NCI-H1436 treated with DMSO at 0.1 percent for 48 hours (cell line): ENCODE data around the gene ASTN2.
"Not testable (repeated sequence)": the region's sequence is repeated elsewhere in the genome, so short reads cannot be mapped to it uniquely, and the experiment has no call there.

ENCODE experiments used
- DNase-seq: peaks from one replicate; lab custom pipeline; 2025; lab: John Stamatoyannopoulos, UW

The ASTN2 gene

DNA sequence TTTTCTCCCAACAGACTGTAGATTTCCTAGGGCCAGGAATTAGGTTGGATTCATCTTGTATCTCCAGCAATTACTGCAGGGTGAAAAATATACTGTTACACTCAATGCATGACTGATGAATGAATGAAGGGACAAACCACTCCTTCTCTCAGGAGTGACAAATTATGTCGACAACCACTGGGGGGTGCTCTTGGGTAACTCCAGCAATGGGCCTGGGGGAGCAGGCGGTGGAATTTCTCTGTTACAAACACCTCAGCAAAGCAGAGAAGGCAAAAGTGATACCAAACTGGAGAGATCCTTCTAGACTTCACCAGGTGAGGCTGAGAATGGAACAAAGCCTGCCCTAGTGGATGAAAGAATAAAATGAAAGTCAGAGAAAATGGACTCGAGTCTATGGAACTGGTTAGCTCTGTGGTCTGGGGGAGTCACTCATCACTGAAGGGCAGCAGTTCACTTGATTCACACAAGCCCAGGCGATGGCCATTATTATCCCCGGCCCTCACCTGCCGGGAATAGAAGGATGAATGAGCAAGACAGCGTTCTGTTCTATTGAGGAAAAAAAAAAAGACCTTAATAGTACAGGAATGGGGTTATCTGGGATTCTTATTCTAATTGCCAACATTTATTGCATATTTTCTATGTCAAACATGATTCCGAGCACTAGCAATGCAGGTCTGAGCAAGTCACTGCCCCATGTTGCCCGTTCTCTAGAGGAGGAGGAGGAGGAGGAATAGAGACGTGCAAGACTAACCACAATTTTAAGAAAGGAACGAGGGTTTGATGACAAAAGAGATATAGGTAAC is 341.1 kb downstream of the ASTN2 start:
- DNase-seq = no peak

DNA sequence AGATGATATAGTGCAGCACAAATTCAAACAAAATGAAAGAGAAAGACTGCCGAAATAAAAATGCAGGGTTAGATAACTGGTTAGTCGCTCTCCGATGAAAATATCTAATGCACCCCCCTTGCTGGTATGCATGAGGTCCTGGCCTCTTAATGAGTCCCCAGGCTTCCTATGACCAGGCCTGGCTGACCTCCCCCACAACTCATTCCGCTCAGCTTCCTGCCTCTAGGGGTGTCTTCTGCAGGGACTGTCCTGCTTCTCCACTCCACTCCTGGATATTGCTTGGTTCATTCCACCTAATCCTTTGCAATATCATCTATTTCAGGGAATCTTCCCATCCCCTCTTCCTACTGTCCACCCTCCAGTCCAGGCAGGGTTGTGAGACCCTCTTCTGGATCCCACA is 341.8 kb downstream of the ASTN2 start:
- DNase-seq = no peak

DNA sequence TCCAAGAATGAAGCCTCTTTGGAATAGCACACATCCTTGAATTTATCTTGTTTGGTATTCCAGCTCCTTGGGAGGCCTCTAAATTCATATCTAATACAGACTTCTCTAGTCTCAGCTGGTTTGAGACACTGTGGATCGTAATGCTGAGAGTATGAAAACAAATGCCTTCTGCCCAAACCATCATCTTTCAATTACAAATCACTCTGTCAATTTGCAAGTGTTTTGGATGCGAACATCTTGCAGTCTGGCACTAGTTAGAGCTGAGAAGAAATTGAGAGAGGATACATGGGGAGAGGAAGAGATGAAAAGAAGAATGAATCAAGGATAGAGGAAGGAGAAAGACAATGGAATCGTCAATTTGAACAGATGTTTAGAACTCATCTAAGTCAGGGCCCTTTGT is 342.6 kb downstream of the ASTN2 start:
- no peak for DNase-seq

DNA sequence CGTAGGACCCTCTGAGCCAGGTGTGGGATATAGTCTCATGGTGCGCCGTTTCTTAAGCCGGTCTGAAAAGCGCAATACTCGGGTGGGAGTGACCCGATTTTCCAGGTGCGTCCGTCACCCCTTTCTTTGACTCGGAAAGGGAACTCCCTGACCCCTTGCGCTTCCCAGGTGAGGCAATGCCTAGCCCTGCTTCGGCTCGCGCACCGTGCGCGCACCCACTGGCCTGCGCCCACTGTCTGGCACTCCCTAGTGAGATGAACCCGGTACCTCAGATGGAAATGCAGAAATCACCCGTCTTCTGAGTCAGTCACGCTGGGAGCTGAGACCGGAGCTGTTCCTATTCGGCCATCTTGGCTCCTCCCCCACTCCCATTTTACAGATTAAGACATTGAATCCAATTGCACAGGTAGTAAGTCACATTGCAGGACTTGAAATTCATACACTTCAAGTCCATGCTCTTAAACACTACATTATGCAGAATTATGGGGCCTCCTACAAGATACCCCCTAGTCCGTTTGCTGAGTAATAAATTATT is 343.1 kb downstream of the ASTN2 start:
- not testable (repeated sequence) for DNase-seq

DNA sequence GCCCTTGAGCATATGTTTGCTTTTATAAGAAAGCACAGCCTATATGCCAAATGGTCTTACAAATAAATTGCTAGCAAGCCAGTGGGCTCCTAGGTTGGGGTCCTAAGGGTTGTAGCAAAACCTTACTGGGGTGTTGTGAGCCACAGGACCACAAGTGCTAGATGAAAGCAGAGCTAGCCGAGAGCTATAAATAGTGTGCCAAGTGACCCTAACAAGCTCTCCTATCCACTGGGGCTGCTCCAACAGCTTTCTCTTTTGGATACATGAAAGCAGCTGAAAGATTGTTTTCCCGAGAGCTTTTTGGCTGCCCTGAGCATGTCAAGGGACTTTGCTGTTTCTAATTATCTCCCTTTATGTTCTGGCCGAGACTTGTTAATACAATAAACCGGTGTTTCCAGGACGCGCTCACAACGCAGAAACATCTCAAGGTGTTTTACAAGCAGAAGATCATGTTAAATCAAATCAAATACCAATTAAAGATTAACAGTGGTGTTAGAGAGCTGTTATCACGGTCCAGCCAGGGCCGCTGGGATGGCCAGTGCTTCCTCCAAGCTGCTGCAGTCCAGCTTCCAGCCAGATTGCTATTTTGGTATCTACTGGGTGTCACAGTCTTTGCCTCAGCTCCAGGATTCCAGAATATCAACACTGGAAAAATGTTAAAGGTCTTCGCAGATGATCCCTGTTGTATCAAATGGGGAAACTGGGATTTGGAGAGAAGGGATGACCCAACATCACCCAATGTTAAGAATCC is 351.0 kb downstream of the ASTN2 start:
- DNase-seq = no peak

DNA sequence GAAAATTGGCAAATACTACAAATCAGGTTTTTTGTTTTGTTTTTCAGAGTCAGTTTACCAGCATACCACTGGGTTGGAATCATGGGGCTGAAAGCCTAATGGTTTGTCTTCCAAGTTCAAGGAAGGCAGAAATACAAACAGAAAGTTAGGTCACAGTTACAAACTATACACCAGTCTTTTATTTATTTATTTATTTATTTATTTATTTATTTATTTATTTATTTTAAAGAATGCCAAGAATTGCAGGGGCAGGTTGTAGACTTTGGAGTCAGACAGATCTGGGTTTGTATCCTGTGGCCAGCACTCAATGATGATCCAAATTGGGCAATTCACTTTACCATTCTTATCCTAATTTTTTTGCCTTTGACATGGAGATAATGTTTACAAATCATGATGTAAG is 353.9 kb downstream of the ASTN2 start:
- DNase-seq = no peak

DNA sequence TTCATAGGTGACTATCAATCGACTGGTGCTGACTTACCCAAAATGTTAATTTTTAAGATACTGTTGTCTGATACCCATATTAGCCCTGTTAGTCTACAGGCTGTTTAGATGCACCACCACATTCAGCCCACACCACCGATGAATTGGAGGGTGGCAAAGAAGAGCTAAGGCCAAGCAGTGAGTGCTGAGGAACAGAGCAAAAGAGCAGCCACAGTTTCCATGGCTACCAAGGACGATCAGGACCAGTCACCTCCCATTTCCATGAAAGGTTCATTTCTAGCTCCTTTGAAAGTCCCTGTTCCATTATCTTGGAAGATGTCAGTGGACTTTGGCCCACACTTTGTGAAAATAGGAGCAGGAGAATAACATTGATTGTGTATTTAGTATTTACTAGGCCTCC is 364.9 kb downstream of the ASTN2 start:
- no peak for DNase-seq

DNA sequence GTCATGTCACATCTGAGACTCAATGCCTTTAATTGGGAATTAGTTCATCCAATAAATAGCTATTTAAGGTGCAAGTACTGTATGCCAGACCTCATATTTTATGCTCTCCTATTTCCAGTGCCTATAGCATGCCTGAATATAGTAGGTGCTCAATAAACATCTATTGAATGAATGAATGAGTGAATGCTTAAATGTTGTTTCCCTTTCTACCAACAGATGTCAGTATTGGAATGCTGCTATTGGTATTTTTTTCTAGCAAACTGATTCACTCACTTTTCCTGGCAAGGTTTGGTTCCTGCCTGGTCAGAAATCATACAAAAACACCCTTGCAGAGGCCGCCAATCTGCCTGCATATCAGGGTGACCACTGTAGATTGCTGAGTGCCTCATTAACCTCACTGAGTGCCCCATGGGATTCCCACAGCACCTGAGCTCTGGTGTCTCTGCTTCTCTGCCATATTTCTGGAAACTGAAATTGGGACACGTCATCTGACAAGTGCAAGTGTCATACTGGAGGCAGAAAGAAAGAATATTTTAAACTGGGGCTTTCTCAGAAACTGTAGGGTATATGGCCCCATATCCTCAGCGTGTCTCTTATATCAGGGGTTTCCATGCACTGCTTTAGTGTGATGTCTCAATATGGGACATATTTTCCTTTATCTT is 368.1 kb downstream of the ASTN2 start:
- DNase-seq = no peak

DNA sequence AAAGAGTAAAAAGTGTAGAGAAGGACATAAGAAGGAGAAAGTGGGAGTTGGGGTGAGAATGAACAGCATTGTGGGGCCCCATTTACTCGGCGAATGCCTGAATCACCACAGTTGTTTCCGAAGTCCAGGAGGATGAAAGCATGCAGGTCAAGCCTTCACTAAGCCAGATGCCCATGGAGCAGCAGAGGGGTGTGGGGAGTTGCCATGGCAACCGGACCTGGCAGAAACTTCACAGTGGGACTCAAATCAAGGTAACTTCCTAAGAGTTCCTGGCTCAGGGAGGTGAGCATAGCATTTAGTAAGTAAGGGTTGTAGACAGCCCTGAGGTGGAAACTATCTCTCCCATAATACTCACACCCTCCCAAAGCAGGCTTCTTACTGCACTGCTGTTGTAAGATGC is 370.6 kb downstream of the ASTN2 start:
- no peak for DNase-seq

DNA sequence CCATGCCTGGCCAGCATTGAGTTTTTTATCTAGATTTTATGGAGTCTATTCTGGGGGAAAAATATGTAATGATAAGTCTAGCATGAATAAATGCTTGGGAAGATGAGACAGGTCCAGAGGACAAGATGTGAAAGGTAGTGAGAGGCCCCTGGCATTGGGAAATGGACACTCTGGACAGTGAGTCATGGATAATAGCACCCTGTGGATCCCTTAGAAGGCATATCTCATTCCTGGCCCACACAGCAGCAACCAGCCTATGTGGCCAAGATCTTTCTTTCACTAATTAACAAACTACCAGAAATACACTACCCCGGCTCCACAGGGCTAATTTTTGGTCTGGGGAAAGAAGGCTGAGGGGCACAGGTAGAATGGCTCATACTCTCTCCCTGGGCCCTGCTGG is 371.7 kb downstream of the ASTN2 start:
- DNase-seq = no peak

DNA sequence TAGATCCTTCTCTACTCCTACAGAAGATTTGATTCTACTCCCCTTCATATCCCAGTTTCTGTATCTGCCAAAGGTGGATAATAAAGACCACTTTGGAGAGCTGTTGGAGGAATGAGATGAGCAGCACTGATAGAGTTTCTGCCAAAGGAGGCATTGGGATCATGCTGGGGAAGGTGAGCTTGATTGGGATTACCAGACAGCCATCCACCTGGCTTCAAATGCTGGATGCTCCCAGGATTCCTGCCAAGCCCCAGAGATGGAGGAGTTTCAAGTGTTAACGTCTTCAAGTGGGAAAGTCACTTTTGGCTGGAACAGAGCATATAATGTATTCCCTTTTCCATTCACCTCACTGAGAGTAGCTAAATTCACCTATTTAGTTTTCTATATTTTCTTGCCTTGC is 379.3 kb downstream of the ASTN2 start:
- DNase-seq = no peak

DNA sequence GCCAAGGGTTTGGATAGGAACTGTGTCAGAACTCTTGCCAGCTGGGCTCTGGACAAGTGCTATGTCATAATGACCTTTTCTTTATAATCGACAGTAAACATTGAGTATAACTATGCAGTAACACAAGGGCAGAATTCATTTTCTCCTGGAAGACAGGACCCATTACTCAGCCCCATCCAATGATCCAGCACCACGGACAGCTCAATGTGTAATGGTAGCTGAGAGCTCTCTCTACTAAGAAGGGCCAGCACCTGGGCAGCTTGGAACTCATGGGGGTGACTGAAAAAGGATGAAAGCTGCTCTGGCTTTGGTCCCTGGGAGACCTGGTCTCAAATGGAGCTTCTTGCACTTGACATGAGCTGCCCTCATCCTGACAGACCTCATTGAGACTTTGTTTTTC is 380.0 kb downstream of the ASTN2 start:
- no peak for DNase-seq

DNA sequence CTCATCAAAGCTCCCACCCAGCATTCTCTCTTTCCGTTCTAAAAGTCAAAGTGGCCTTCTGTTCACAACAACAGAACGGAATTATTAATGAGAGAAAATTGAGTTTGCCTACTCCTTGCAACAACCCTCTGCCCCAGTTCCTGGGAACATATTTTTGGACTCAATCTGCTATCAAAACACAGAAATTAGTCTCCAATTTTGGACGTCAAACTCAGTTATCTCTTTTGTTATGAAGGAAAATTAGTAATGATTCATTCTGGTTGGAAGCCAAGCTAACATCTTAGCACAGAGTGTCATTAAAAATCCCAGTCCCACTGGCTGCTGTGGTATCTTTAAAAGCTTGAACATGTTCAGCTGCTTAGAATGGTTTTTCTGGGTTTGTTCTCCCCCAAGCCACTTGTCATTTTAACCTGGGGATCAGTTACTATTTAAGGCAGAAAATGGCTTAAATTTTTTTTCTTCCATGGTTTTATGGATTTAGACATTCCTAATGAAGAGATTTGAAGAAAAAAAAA is 384.5 kb downstream of the ASTN2 start:
- no peak for DNase-seq

DNA sequence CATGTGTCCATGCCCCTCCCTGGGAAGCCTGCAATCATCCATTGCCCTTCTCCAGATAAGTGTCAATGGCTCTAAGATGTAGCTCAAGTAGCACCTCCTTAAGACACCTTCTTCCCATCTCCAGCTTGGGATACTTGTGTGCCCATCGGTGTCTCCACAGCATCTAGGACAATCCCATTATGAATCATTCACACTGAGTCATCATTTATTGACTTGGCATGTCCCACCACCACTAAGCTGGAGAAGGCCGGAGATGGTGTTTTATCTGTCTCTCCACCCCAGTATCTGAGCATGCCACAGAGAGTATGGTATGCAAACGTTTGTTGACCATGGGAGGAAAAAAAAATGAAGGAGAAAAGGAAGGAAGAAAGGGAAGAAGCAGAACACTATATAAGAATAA is 385.5 kb downstream of the ASTN2 start:
- no peak for DNase-seq

DNA sequence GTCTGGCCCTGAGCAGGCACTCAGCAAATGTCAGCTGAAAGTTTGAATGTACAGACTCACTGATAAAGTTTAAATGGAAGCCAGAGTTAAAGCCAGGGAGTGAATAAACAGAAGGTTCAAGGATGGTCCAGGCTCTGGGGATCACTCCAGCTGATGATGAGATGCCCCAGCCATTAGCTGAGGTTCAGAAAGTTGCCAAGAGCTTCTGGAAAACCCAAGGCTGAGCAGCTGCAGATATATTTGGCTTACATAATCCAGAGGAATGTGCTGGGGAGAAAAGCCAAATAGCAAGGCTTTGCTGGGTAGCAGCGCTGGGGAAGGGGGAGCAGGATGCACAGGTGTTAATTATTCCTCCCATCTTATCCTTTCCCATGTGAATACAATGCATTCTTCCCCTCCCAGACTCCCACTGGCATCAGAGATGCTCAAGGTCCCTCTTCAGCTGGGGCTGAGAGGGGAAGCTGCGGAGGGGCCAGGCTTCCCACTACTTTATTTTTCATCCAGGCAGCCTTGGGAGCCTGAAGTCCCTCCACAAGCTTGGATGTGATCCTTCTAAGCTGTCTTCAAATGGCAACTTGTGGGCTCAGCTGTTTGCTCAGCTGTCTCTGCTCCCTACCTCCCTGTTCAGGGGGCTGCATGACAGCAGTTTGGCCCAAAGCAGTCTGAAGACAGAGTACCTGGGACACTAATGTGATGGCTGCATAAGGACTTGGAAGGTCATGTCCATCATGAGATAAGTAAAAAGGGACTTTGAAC is 386.6 kb downstream of the ASTN2 start:
- DNase-seq = no peak

DNA sequence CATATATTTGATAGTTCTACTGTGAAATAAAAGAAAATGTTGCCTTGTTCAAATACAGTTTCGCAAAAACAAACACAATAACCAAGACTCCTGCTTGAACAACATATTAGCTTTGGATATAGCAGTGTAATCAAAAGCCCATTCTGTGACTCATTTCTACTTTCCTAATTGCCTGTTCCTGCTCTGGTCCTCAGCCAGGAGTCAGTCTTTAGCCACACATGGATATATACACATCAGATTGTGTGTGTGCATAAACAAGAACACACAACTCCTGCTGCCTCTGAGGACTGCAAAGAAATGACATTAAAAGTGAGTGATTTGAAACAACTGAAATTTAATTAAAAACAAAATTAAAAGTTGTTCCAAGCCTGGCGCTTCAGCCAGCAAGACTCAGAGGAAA is 393.0 kb downstream of the ASTN2 start:
- DNase-seq = no peak

DNA sequence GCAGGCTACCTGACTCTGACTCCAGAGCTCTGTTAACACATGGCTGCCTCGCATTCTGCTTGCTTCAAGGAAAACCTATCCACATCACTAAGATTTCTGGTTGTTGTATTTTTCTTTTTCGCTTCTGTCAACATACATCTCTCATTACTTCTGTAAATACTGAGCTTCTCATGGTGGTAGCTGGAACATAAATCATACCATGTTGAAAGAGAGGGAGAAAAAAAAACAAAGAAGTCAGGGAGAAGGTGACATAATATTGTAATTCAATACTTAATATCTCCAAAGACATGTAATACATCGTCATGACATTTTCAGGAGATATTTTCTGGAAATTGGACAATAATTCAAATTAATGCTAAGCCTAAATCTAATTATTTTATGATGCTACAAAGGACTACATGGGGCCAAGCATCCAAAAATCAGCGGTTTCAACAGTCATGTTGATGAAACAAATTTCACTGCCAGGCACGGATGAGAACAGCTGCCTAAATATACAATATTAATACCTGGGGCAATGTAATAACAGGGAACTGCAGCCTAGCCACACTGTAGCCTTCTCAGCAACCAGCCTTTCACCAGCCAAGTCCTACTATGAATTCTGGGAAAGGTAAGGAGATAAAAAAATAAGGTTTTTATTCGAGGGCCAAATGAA is 395.8 kb downstream of the ASTN2 start:
- DNase-seq = no peak

DNA sequence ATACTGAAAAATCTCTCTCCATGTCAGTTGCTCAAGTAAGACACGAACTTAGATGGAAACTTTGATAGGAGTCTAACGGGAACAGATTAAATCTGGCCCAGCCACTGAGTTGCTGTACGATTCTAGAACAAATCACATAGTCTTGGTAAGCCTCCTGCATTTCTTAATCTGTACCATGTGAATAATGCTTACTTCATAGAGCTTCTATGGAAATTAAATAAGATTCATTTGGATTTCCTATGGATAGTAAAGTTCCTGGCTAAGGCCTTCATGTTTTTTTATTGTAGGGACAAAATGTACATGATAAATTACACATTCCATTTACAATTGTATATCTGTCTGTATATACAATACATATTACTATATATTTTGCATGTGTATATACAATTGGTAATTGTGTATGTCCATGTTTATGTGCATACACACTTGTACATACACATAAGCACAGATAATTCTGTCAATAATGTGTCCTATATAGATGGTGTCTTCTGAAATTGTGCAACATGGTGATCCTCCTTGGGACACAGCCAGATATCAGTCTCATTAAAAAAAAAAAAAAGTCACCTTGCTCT is 397.4 kb downstream of the ASTN2 start:
- no peak for DNase-seq

DNA sequence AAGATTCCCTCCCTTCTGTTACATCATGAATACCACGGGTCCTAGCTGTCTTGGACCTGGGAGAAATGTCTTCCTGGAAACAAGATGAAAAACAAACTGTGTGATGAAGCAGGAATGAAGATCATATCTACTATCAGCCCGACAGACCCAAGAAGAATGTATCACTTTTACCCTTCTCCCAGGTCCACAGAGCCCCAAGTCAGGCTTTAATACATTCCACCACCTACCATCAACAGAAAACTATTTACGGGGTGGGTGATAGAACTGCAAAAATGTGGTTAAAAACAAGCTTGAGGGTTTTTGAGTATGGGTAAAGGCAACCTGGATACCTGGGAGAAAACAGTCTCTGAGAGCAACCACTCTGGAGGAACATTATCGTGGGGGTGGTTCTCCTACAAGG is 400.8 kb downstream of the ASTN2 start:
- no peak for DNase-seq

DNA sequence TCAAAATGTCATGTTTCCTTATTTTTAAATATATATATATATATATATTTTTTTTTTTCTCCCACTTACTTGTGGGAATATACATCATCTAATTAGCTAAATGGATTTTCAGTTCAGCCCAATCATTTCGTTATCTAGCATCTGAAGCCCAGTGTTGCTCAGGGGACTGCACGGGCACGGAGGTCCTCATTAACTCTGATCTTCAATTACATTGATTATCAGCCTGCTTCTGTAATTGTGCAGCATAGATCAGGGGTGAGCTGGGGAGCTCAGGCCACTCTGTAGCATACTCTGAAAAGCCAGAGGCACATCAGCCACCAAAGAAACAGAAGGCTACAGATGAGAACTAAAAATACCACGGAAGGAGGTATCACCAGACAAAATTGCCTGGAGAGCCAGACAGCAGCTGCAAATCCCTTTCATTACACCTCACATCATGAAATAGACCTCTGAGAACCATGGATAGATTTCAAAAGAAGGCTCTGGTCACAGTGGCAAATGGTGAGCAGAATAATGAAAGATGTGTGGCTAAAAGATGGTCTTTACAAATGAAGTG is 401.3 kb downstream of the ASTN2 start:
- DNase-seq = no peak

DNA sequence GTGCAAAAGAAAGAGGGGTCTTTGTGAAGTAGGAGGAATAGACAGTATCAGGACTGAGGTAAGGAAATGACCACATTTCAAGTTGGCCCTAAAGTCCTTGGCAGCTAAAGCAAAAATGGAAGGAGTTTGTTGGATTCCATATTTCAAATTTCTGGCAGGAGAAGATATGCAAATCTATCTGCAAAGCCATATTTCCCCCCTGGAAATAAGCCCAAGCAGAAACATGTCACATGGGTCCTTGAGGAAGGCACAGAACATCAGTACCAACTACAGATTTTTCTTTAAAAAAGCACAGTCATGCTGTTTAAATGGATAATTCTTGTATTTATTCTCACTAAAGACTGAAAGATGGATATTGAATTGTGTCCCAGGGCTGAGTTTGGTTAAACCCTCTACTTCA is 404.8 kb downstream of the ASTN2 start:
- no peak for DNase-seq
